Adrenal gland (tissue), 5 donors: ENCODE measurements around the gene POLR3E.

Experiments used
- CTCF ChIP-seq, 6 experiments: fragments of 450-650 bp in 4 of 6; fragments of 200-600 bp in 2 of 6; sonication (generic) in 1 of 6; IDR thresholded peaks; 1 replicate in 5 of 6; 2 replicates in 1 of 6; pipeline versions ENCODE4 v1.5.1 to v1.8.0; 2016 to 2021; ENCODE audit warnings: antibody characterized with exemption in 6 of 6, mild to moderate bottlenecking in 2 of 6, moderate library complexity in 1 of 6
- POLR2A ChIP-seq, 2 donors: fragments of 450-650 bp; IDR thresholded peaks; one replicate each; pipeline ENCODE4 v1.6.1; 2017; ENCODE audit warnings: antibody characterized with exemption in 2 of 2, mild to moderate bottlenecking in 2 of 2, moderate library complexity in 1 of 2
- donor health status: DM: no; HTN: no; CAD: no.

GRCh38 chr16:22262460-22262859 is 34.7 kb upstream of the POLR3E start:
- TF ChIP-seq CTCF (IDR thresholded peaks at IDR 0.05) (no peak), POLR2A (IDR thresholded peaks at IDR 0.05) (no peak)
